Esophagus squamous epithelium (tissue), 4 donors: ENCODE results near the gene MCM5.

Source experiments
- CTCF ChIP-seq, 6 experiments: fragments of 450-650 bp in 4 of 6; fragments of 200-600 bp in 2 of 6; sonication (generic) in 2 of 6; IDR thresholded peaks; one replicate each; pipeline ENCODE4 v1.5.1; 2016 to 2019; ENCODE audit warnings: antibody characterized with exemption in 6 of 6, mild to moderate bottlenecking in 4 of 6, moderate library complexity in 4 of 6
- POLR2A ChIP-seq, 4 donors: fragments of 450-650 bp; IDR thresholded peaks; one replicate each; pipeline ENCODE4 v1.6.1; 2017; ENCODE audit warnings: antibody characterized with exemption in 4 of 4, mild to moderate bottlenecking in 4 of 4, moderate library complexity in 3 of 4

GRCh38 chr22:35401863-35402262 is 1.9 kb downstream of the MCM5 start:
- TF ChIP-seq CTCF (IDR thresholded peaks at IDR 0.05) (no peak), POLR2A (IDR thresholded peaks at IDR 0.05) (no peak)
